HL-60 (cell line): Measurements from ENCODE around the gene PASK.

Experiments used
- CTCF ChIP-seq: IDR thresholded peaks from one replicate; pipeline ENCODE4 v1.5.1; 2011; ENCODE audit warnings: low read length, control low read depth, inconsistent platforms; ENCODE audit not compliant: insufficient read depth
- GABPA ChIP-seq: IDR thresholded peaks from 2 replicates; pipeline ENCODE4 v1.6.1; 2012; ENCODE audit warnings: low read depth
- POLR2AphosphoS5 ChIP-seq: IDR thresholded peaks from 2 replicates; pipeline ENCODE4 v1.6.1; 2012; ENCODE audit warnings: low read depth
- SPI1 ChIP-seq: IDR thresholded peaks from 2 replicates; pipeline ENCODE4 v1.6.1; 2012; ENCODE audit warnings: low read depth, mild to moderate bottlenecking, borderline replicate concordance

GRCh38 chr2:241091734-241092445, 57.4 kb downstream of the PASK start:
- TF ChIP-seq CTCF (no peak), GABPA (no peak), POLR2AphosphoS5 (no peak), SPI1 (no peak)
